Stimulated activated CD8-positive, alpha-beta memory T cell treated with anti-CD3 and anti-CD28 coated beads, Interleukin-15, amount 100 ng/mL, for 24 hours (primary cell): Measurements from ENCODE around the gene PRDM15.

Experiments used
- DNase-seq: peaks from one replicate; pipeline ENCODE4 v3.0.0-alpha.2; 2020; ENCODE audit warnings: low read depth

PRDM15 gene

GRCh38 chr21:41763398-41763931 is 115.7 kb downstream of the PRDM15 start:
- DNase-seq = no peak

- no peak for DNase-seq
Observed at GRCh38 chr21:41762753-41763152, 116.4 kb downstream of the PRDM15 start.

- no peak for DNase-seq
Observed at GRCh38 chr21:41761934-41762635, 117.1 kb downstream of the PRDM15 start.

GRCh38 chr21:41761211-41761933 is 117.8 kb downstream of the PRDM15 start:
- DNase-seq = no peak

- DNase-seq = no peak
Observed at GRCh38 chr21:41760411-41760810, 118.7 kb downstream of the PRDM15 start.

- DNase-seq = no peak
Observed at GRCh38 chr21:41759926-41760325, 119.2 kb downstream of the PRDM15 start.

GRCh38 chr21:41759214-41759840 is 119.8 kb downstream of the PRDM15 start:
- no peak for DNase-seq

GRCh38 chr21:41758550-41758949 is 120.6 kb downstream of the PRDM15 start:
- DNase-seq = no peak

- no peak for DNase-seq
Observed at GRCh38 chr21:41755934-41756773, 123.0 kb downstream of the PRDM15 start.

- DNase-seq = no peak
Observed at GRCh38 chr21:41755258-41755933, 123.7 kb downstream of the PRDM15 start.

GRCh38 chr21:41754479-41754891 is 124.7 kb downstream of the PRDM15 start:
- DNase-seq = no peak

GRCh38 chr21:41753006-41753898 is 125.9 kb downstream of the PRDM15 start:
- no peak for DNase-seq

GRCh38 chr21:41752231-41752681 is 126.9 kb downstream of the PRDM15 start:
- DNase-seq = no peak

GRCh38 chr21:41751611-41752011 is 127.5 kb downstream of the PRDM15 start:
- no peak for DNase-seq

- no peak for DNase-seq
Observed at GRCh38 chr21:41750532-41751151, 128.5 kb downstream of the PRDM15 start.

GRCh38 chr21:41750051-41750450 is 129.1 kb downstream of the PRDM15 start:
- no peak for DNase-seq

GRCh38 chr21:41749286-41749685 is 129.9 kb downstream of the PRDM15 start:
- DNase-seq = no peak
